AG08395 (cell line): ENCODE measurements around the gene PHRF1.

ENCODE experiments used
- DNase-seq: peaks from one replicate; pipeline ENCODE4 v3.0.0; 2012; ENCODE audit warnings: mixed read lengths, low spot score

The PHRF1 gene

DNA sequence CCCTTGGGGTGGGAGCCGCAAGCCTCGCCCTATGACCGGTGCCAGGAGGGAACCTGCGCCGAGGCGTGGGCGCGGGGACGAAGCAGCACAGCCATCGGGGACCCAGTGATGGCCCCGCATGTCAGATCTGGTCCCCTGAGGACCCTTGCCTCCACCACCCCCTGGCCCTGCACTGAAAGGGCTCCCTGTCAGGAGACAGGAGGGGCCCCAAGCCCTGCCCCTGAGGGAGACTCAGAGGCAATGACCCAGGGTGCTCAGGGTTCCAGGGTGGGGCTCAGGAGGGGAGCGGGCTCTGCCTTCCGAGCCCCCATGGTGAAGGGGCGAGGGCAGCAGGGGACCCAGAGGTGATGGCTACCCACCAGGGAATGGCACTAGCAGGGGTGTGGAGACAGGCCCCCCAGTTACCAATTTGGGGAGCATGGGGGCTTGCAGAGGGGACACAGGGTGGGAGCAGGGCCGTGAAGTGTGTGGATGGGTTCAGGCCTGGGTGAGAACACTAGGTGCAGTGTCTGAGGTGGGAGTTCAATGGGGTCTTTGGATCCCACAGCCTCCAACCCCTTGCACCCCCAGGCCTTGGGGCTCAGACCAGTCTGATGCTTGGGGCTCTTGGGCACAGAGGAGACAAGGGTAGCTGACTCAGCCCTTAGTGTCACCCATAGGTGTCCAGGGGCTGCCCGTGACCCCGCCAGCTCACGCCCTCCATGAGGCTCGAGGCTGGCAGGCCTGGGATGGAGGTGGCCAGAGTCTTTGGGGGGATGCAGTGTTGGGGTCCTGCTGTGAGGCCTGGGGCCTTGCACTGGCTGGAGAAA lies 38.4 kb upstream of the PHRF1 start:
- DNase-seq = no peak

DNA sequence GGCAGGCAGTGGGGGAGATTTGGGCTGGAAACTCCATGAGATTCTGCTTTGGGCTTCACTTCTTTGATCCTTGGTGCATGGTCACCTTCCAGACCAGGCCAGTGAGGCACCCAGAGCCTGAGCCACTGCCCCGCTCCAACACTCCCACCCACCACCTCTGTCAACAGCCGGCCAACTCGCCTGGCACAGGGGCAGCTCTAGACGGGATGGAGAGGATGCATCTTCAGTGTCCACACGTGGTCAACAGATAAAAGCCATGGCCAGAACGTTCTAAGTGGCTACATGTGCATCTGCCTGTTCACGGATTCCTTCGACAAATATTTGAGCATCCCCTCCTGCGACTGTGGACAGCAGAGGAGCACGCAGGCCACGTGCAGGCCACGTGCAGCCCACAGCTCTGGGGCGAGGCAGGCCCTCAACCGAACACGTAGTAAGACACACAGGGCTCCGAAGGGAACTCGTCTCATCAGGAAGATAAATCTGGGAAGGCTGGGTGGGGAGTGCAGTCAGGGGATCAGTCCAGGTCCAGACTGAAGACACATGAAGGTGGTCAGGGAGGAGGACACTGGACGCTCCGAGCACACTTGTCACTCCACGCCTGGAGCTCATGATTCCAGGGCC lies 37.7 kb upstream of the PHRF1 start:
- no peak for DNase-seq

DNA sequence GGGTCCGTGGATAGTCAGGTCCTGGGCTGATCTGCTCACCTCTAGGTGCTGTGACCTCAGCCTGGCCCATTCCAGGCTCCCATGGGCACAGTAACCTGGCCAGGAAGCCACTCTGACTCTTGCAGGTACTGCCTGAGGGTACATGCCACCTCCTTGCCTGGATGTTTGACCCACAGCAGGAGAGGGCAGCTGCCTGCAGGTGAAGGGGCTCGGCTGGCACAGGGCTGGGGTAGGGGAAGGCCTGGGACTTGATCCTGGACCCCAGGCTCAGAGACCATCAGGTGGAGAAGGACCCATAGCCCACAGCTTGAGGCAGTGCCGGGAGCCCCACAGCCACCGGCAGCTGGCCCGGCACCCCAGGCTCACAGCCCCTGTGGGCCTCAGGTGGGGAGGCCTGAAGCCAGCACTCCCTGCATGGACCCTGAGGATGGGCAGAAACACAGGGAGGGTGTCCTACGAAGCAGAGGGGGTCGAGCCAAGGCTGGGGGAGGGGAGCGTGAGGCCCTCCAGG lies 36.2 kb upstream of the PHRF1 start:
- DNase-seq = no peak

DNA sequence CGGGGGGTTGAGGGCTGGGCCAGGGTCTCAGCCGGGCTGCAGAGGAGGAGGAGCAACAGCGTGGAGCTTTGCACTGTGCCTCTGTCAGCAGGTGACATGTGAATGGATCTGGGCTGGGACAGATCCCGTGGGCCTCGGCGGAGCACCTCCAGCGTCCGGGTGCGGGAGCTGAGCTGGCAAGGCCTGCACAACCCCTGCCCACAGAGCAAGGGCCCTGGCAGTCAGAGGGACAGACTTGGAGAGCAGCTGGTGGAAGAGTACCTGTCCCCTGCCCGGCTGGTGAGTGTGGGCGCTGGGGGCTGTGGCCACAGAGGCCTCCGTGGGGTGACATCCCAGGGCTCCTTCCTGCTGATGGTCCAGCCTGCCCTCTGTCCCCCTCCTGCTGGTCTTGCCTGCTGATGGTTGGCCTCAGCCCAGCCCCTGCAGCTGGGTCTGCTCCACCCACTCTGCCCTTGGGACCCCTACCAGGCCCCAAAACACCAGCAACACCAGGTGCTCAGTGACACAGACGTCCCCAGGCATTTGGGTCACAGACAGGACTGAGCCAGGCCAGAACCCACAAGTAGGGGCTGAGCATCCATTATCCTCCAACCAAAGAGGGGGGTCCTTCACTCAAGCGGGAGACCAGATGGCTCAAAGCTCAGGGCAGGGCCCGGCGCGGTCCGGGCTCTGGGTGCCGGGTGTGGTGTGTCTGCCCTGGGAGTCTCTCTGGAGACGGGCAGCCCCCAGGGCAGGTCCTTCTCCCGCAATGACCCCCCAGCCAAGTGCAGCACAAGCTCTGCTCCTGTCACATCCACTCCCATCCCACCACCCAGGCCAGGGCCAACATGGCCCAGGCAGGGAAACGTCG lies 35.5 kb upstream of the PHRF1 start:
- DNase-seq = no peak

DNA sequence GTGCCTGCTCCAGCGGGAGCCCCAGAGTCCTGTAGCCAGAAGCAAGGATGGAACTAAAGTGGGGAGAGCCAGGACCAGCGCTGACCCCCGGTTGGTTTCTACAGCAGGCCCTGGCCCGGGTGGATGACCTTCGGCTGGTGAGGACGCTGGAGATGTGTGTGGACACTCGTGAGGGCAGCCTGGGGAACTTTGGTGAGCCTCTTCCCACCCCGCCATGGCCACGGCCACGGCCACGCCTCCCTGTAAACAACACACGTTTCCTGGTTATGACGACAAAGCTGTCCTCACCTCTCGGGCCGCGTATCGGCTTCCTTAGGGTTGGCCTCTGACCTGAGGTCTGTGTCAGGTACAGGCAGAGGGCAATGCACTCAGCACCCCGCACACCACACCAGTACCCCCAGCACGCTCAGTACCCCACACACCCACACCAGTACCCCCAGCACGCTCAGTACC lies 34.8 kb upstream of the PHRF1 start:
- DNase-seq = no peak

DNA sequence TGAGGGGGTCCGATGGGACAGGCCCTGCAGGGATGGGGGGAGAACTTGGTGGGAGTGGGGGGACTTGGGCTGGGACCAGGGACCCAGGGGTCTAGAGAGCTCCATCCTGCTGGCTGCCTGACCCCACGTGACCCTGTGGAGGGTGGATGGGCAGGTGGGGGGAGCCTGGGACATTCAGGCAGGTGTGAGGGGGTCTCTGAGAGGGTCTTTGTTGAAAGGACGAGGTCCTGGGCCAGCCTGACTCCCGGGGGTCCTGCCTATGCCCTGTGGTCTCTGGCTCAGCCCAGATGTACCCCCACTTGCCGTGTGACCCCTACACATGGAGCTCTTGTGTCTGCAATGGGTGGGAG lies 31.5 kb upstream of the PHRF1 start:
- DNase-seq = no peak

DNA sequence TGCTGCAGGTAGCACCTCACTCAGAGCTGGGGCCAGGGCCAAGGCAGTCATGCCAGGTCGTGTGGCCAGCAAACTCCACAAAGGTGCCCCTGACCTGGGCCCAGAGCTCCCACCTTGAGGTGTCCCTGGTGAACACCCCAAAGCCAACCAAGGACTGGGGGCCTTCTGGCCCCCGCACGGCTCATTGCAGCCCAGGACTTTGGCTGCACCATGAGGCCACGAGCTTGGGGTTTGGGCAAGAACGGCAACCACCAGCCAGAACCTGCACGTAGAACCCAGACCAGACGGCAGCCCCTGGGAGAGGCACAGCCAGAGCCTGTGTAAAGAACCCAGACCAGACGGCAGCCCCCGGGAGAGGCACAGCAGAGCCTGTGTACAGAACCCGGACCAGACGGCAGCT lies 31.1 kb upstream of the PHRF1 start:
- DNase-seq = no peak

DNA sequence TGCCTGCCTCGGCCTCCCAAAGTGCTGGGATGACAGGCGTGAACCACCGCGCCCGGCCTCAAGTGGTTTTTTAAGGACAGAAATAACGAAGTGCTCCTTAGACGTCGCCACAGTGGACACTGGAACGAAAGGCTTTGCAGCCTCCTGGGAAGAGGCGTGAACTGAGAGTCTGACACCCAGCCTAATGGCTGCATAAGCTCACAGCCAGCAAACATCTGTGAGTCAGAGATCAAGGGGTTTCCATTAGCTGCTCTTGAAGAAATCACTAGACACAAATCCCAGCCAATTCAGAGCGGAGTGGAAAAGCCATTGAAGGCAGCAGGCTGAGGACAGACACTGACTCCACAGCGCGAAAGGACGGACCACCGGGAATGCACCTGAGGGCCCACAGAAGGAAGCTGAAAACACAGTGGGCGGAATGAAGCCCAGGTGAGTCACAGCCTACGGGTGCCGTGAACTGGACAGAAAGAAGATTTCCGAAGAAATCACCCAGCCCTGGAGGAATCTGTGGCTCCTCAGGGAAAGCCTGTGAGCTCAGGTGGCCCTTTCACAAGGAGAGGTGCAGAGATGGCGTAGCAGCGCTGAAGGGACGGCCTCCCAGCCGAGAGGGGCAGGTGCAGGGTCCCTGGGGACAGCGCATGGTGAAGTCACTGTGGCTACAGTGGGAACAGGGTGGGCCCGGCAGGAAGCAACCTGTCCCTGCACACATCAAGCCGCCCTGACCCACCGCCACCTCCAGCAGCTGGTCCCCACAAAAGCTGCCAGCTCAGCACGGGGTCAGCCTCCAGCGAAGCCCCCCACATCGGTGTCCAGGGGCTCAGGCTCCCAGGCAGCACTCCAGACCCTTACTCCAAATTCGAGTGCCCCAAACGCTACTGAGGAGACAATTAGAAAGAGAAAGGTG lies 27.3 kb upstream of the PHRF1 start:
- DNase-seq = no peak

DNA sequence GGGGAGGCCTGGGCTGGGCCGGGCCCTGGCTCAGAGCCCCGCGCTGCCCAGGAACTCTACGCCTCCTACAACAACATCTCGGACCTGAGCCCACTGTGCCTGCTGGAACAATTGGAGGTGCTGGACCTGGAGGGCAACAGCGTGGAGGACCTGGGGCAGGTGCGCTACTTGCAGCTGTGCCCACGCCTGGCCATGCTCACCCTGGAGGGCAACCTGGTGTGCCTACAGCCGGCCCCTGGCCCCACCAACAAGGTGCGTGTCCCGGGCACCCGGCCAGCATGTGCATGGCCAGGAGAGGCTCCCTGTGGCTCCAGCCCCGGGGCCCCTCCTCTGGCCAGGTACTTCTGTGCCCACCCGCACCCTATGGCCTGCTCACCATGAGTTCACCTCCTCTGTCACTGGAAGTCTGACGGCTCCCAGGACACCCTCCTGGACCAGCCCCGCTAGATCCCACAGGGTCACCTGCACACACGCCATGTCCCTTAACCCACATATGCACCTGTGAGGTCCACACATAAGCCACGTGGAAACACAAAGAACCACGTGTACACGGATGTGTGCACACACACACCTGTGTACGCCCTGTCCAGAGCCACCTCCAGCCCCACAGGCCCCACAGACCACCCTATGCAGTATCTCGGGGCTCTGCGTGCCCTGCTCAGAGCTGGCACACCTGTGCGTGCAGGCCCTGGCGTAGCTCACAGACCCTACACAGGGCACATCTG lies 26.1 kb upstream of the PHRF1 start:
- DNase-seq = no peak

DNA sequence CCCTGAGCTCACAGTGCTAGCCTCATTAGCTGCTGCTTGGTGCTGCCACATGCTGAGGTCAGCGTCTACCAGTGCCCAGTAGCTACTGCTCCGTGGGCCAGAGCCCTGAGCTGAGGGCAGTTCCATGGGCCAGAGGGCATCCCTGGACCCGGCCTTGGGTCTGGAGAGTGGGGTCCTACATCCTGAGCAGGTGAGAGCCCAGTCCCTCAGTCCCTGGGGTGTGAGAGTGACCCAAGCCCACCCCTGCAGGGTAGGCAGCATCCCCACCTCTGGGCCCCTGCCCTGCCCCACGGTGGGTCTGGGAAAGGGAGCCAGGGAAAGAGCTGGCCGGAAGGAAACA lies 25.6 kb upstream of the PHRF1 start:
- DNase-seq = no peak

DNA sequence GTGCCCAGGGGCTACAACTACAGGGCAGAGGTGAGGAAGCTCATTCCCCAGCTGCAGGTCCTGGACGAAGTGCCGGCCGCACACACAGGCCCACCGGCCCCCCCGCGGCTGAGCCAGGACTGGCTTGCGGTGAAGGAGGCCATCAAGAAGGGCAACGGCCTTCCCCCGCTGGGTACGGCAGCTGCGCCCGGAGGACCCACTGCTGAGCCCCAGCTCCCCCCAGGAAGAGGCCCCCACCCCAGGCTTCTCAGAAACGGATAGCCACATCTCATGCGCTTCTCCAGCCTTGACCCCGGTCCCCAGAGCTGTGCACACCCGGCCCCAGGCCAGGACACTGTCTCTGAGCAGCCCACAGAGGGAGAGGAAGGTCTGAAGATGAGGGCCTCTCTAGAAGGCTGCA lies 25.1 kb upstream of the PHRF1 start:
- DNase-seq = no peak

DNA sequence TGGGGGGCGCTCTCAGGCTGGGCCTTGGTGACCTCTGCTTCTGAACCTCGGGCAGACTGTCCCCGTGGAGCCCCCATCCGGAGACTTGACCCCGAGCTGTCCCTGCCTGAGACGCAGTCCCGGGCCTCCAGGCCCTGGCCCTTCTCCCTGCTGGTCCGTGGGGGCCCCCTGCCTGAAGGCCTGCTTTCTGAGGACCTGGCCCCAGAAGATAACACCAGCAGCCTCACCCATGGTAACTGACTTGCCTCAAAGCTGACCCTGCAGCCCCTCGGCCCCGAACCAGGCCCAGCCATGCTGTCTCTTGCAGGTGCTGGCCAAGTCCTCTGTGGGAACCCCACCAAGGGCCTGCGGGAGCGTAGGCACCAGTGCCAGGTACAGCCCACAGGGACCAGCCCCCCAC lies 24.7 kb upstream of the PHRF1 start:
- DNase-seq = no peak

DNA sequence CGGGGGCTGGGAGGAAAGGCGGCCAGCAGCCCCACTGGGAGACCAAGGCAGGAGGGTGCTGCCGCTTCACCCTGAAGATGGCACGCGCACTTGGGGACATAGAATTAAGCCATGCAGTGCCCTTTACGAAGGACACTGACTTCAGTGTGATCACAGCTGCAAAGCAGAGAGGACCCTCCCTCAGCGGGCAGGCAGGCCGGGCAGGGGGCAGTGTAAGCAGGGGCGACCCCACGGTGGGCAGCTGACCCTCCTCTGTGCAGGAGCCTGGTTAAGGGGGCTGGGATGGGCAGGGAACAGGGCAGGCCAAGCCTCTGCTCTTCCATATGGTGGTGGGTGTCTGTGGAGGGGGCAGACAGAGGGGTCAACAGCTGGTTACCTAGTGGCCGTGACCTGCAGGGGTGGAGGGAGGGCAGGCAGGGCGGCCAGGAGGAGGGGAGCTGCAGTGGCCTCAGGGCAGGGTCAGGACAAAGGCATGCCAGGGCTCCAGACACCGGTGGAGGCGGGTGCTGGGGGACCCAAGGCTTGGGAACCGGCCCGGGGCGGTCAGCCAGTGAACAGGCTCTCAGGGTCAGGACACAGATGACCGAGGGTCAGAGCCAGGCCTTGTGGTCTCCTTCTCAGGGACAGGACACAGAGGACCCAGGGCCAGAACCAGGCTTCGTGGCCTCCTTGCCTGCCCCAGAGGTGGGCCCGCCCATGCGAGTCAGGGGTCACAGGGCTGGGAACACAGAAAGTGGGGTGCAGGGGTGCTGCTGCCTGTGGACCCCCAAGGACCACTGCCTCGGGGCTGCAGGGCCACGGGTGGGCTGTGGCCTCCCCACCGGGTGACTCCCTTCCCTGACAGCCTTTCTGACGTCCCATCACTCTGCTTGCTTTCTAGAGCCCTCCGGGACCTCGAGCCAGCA lies 22.9 kb upstream of the PHRF1 start:
- no peak for DNase-seq

DNA sequence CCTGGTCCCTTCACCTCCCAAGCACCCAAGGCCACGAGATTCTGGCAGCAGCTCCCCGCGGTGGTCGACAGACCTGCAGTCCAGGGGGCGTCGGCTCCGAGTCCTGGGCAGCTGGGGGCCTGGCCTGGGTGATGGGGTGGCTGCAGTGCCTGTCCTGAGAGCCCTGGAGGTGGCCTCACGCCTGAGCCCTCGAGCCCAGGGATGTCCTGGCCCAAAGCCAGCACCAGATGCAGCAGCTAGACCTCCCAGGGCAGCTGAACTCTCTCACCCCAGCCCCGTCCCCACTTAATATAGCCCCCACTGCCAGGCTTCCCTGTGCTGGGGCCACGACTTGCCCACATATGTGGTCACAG lies 22.3 kb upstream of the PHRF1 start:
- DNase-seq = no peak

DNA sequence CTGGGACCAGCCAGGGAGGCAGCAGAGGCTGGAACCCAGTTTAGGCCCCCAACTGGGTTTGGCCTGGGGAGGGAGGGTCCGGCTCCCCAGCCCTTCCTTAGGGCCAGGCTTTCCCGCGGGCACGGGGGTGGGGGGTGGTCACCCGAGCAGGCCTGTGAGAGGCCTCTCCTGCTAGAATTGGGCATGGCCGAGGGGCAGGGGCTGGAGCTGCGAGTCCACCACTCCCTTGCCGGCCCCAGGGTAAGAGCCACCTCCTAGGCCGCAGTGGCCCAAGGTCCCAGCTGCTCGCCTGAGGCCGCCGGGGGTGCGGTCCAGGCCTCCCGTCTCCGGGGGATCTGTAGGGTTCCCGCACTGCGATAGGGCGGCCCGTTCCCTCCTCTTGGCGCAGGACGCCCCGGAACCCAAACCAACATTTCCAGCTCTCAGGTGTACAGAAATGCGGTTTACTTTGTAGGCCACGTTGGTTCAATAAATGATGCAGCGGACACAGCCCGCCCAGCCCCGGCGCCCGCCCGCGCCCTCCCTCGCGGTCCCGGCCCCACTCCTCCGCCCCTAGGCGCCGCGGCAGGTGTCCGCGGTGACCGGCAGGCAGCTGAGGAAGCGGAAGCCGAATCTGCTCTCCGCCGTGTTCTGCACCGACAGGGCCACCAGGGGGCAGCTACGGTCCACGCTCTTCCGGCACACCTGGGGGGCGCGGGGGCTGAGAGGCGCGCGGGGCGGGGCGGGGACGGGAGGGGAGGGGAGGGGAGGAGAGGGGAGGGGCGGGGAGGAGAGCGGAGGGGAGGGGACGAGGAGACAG lies 21.6 kb upstream of the PHRF1 start:
- DNase-seq = peak; percentile 49

DNA sequence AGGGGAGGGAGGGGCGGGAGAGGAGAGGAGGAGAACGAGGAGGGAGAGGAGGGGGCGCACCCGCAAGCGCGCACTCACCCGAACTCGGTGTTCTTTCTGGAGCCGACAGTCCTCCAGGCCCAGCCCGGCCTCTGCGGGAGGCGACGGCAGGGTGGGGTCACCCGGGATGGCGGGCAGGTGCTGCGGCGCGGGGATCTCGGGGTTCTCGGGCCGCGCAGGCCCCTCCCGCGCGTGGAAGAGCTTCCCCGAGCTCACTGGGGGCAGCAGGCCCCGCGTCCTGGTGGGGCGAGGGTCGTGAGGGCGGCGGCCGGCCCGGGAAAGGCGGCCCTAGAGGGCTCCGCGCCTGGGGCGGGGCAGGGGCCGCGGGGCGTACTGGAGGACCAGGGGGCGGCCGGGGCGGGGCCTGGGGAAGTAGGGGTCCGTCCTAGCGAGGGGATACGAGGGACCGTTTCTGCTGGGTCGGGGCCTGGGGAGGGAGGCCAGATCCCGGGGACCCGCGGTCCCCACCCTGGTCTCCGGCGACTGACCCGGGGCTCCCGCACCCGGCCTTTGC lies 21.0 kb upstream of the PHRF1 start:
- no peak for DNase-seq

DNA sequence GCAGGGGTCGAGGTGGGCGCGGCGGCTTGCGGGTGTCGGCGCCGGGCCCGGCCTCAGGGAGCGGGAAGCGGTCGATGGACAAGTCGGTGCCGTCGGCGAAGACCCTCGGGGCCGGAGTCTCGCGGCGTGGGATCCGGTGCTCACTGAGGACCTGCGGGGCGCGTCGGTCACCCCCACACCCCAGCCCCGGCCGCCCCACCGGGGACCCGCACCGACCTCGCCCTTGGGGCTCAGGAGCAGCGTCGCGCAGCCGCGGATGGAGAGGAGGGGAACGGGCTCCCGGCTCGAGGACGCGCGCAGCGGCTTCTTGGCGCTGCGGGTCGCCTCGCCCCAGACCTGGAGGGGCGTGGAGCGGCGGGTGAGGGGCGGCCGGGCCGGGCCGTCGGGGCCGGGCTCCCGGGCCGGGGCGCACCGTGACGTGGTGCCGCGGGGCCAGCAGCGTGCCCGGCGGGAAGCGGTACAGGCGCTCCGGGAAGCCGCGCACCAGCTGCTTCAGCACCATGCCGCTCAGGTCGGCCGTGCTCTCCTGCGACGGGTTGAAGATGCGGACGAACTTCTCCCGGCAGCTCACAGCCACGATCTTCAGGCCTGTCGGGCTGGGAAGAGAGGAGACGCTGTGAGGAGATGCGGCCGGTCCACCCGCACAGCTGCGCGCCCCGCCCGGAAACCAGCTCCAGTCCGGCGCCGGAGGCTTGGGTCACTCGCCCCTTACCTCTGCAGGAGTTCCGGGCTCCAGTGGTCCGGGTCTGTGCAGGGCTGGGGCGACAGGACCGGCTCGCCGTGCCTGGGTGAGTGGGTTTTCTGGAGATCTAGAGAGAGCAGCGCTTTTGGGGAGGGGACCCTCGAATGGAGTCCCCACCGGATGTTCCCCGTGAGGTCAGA lies 20.2 kb upstream of the PHRF1 start:
- no peak for DNase-seq

DNA sequence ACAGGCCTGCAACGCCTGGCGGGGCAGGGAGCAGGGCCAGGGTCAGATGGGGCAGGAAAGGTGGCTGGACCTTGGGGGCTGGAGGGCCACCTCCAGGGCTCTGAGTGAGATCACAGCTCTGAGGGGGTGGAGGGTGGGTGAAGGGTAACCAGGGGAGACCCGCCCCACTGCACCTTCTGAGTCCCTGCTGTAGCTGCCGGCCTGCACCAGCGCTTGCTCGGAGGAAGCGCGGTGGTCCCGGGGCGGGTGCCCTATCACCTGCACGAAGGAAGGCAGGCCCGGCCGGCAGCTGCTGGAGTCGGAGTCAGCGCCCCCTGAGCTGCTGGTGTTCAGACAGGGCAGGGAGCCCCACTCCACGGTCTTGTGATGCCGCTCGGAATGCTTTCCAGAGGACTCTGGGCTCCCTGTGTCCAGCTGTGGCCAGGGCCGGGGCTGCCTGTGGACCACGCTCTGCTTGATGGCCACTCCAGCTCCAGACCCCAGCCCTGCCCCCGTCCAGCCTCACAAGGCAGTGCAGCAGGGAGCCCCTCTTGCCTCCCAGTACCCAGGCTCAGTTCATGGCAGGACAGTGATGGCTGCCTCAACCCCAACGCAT lies 19.5 kb upstream of the PHRF1 start:
- DNase-seq = no peak
